PC-3 (cell line): ENCODE measurements around the gene SPNS3. TPM values are rescaled to one million over a fixed set of nuclear protein-coding genes. Genes with fewer than 3 reads are reported as not detected.
A peak's percentile ranks its signal among the peaks of the same experiment; 100 is the strongest.

Experiments used
- ATAC-seq: fragments of 200-7000 bp; cut with Tn5 transposase; 2 replicates; pipeline ENCODE4 v1.9.1; 2020; ENCODE audit warnings: mild to moderate bottlenecking, moderate library complexity
- BruUV-seq: library from RNA; stranded (reverse); fragments of 400-500 nt; replicated peaks from 2 replicates; lab custom pipeline; 2021; lab: Mats Ljungman, UMichigan
- CTCF ChIA-PET: fragments of 300-600 bp; sonication (Branson Sonifier 250); formaldehyde crosslinking; loops from one replicate; lab custom pipeline; 2022; ENCODE audit warnings: antibody characterized with exemption; lab: Charles Lee
- POLR2A ChIA-PET: fragments of 300-600 bp; sonication (Branson Sonifier 250); formaldehyde crosslinking; loops from one replicate; lab custom pipeline; 2022; ENCODE audit warnings: antibody characterized with exemption; ENCODE audit not compliant: unreplicated experiment; lab: Charles Lee
- DNase-seq: peaks from one replicate; pipeline ENCODE4 v3.0.0-alpha.2; 2015
- H2AFZ ChIP-seq: fragments of 300-600 bp; sonication (generic); 2 replicates; pipeline ENCODE4 v1.6.0; 2016; ENCODE audit warnings: antibody characterized with exemption, low read length
- H3F3A ChIP-seq: fragments of 300-600 bp; sonication (generic); one replicate; pipeline ENCODE4 v1.6.0; 2017; ENCODE audit warnings: antibody characterized with exemption, low read length, control low read depth, mild to moderate bottlenecking; ENCODE audit not compliant: unreplicated experiment
- H3K27ac ChIP-seq: fragments of 300-600 bp; sonication (generic); 2 replicates; pipeline ENCODE4 v1.5.1; 2016; ENCODE audit warnings: mild to moderate bottlenecking, low read length
- H3K27me3 ChIP-seq: fragments of 300-600 bp; sonication (generic); 2 replicates; pipeline ENCODE4 v1.6.1; 2016; ENCODE audit warnings: low read length, mixed read lengths
- H3K36me3 ChIP-seq: fragments of 300-600 bp; sonication (generic); 2 replicates; pipeline ENCODE4 v1.6.1; 2016; ENCODE audit warnings: low read depth, mixed run types, low read length, mixed read lengths
- H3K4me1 ChIP-seq: fragments of 300-600 bp; sonication (generic); 2 replicates; pipeline ENCODE4 v1.5.1; 2016; ENCODE audit warnings: low read length; ENCODE audit not compliant: insufficient read depth
- H3K4me2 ChIP-seq: fragments of 300-600 bp; sonication (generic); 2 replicates; pipeline ENCODE4 v1.6.0; 2016; ENCODE audit warnings: low read length
- H3K4me3 ChIP-seq: fragments of 300-600 bp; sonication (generic); 2 replicates; pipeline ENCODE4 v1.5.1; 2016; ENCODE audit warnings: mild to moderate bottlenecking, low read length, mixed read lengths
- H3K79me2 ChIP-seq: fragments of 300-600 bp; sonication (generic); 2 replicates; pipeline ENCODE4 v1.6.1; 2017; ENCODE audit warnings: low read length, mixed read lengths
- H3K9ac ChIP-seq: fragments of 300-600 bp; sonication (generic); 2 replicates; pipeline ENCODE4 v1.6.0; 2016; ENCODE audit warnings: mild to moderate bottlenecking, low read length
- H3K9me2 ChIP-seq: fragments of 300-600 bp; sonication (generic); replicated peaks from 2 replicates; pipeline ENCODE4 v1.6.1; 2016; ENCODE audit warnings: mixed run types, low read length, mixed read lengths
- H3K9me3 ChIP-seq: fragments of 300-600 bp; sonication (generic); 2 replicates; pipeline ENCODE4 v1.6.1; 2016; ENCODE audit warnings: low read length, mixed read lengths
- H4K20me1 ChIP-seq: fragments of 300-600 bp; sonication (generic); 2 replicates; pipeline ENCODE4 v1.6.1; 2016; ENCODE audit warnings: low read length, mixed read lengths
- EZH2 ChIP-seq: fragments of 300-600 bp; sonication (generic); IDR thresholded peaks from one replicate; pipeline ENCODE4 v1.6.1; 2017; ENCODE audit warnings: antibody characterized with exemption, mild to moderate bottlenecking, low read length; ENCODE audit not compliant: unreplicated experiment
- EZH2phosphoT487 ChIP-seq: fragments of 300-600 bp; sonication (generic); IDR thresholded peaks from 2 replicates; pipeline ENCODE4 v1.6.1; 2018; ENCODE audit warnings: mild to moderate bottlenecking, antibody characterized with exemption, low read length, borderline replicate concordance
- intact Hi-C: fragments of 100-400 bp; cut with micrococcal nuclease; formaldehyde crosslinking; loops from 2 replicates; pipeline ENCODE4 v1.9.0; 2023
- total RNA-seq: library from RNA; depleted of rRNA; stranded (reverse); fragments of >200 nt; gene quantifications from 2 replicates; pipeline ENCODE4 v1.2.3, GENCODE V29; 2014
- TF ChIP-seq, protein P1 (sequence below): fragments of 300-600 bp; sonication (generic); conservative IDR thresholded peaks from 2 replicates; pipeline ENCODE4 v1.5.1; 2017; ENCODE audit warnings: antibody characterized with exemption, low read depth, mild to moderate bottlenecking, low read length

SPNS3 gene
- total RNA-seq, 1 experiment from 2014 or later: 0.69 TPM

DNA sequence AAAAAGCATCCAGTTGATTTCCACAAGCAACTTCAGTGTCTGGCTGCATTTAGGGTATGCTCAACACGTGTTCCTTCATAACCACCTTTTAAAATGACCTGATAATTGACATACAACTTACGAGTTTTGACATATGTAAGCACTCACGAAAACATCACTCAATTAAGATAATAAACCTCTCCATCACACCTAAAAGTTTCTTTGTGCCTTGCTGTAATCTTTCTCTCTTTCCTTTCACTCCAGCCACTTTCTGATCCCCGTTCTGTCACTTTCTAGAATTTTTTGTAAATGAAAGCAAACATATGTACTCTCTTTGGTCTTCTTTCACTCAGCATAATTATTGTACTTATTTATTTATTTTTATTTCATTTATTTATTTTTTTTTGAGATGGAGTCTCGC is 46.6 kb upstream of the SPNS3 start:
- Histone ChIP-seq H3K79me2 (no peaks in the 10 kb centered on the region), H3K9me2 (no peaks in the 10 kb centered on the region), H3K27me3 (no peaks in the 10 kb centered on the region), H3K4me2 (no peak overlapping the region), H3K9me3 (no peaks in the 10 kb centered on the region), H3K4me3 (no peak overlapping the region), H3K9ac (no peak overlapping the region), H3K36me3 (no peaks in the 10 kb centered on the region), H4K20me1 (no peaks in the 10 kb centered on the region), H2AFZ (no peak overlapping the region), H3K4me1 (no peaks in the 10 kb centered on the region), H3F3A (no peaks in the 10 kb centered on the region), H3K27ac (no peak overlapping the region)
- DNase-seq (no peak), ATAC-seq (no peak)
- TF ChIP-seq, protein P1, sequence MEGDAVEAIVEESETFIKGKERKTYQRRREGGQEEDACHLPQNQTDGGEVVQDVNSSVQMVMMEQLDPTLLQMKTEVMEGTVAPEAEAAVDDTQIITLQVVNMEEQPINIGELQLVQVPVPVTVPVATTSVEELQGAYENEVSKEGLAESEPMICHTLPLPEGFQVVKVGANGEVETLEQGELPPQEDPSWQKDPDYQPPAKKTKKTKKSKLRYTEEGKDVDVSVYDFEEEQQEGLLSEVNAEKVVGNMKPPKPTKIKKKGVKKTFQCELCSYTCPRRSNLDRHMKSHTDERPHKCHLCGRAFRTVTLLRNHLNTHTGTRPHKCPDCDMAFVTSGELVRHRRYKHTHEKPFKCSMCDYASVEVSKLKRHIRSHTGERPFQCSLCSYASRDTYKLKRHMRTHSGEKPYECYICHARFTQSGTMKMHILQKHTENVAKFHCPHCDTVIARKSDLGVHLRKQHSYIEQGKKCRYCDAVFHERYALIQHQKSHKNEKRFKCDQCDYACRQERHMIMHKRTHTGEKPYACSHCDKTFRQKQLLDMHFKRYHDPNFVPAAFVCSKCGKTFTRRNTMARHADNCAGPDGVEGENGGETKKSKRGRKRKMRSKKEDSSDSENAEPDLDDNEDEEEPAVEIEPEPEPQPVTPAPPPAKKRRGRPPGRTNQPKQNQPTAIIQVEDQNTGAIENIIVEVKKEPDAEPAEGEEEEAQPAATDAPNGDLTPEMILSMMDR: no peak
- no peak for TF ChIP-seq EZH2
- no peak for TF ChIP-seq EZH2phosphoT487
- CTCF ChIA-PET: no interaction called here
- intact Hi-C loops: no loop called here
- POLR2A ChIA-PET: no interaction called here
- BruUV-seq: no TSS peak

DNA sequence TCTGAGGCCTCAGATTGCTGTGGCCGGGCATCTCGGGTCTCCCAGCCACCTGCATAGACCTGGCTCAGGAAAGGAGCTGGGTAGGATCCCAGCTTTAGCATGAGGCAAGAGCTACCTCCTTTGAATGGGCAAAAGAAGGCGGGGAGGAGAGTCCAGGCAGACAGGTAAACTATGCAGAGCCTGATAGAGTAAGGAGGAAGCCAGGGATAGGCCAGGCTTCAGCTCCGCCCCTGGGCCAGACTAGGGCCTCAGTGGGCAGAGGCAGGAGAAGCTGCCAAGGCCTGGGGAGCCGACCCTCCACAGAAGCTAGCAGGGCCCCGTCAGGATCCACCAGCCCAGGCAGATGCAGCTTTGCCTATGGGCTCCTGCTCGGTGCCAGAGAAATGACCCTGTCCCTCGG is 44.7 kb upstream of the SPNS3 start:
- no TSS peak for BruUV-seq
- no peaks in the 10 kb centered on the region for H3K36me3 ChIP-seq
- ChIA-PET CTCF (no interaction called here), POLR2A (no interaction called here)
- no peak overlapping the region for H3K9ac ChIP-seq
- H3K4me3 ChIP-seq: no peak overlapping the region
- no peak overlapping the region for H3K27ac ChIP-seq
- intact Hi-C loops: no loop called here
- TF ChIP-seq EZH2 (no peak), EZH2phosphoT487 (no peak)
- TF ChIP-seq, protein P1: no peak
- no peaks in the 10 kb centered on the region for H3F3A ChIP-seq
- no peaks in the 10 kb centered on the region for H3K79me2 ChIP-seq
- H2AFZ ChIP-seq: no peak overlapping the region
- H3K27me3 ChIP-seq: no peaks in the 10 kb centered on the region
- H3K4me2 ChIP-seq: no peak overlapping the region
- H4K20me1 ChIP-seq: no peaks in the 10 kb centered on the region
- no peak for ATAC-seq
- H3K9me3 ChIP-seq: no peaks in the 10 kb centered on the region
- peaks cover 6% of the 10 kb centered on the region for H3K4me1 ChIP-seq
- no peaks in the 10 kb centered on the region for H3K9me2 ChIP-seq
- DNase-seq: no peak

DNA sequence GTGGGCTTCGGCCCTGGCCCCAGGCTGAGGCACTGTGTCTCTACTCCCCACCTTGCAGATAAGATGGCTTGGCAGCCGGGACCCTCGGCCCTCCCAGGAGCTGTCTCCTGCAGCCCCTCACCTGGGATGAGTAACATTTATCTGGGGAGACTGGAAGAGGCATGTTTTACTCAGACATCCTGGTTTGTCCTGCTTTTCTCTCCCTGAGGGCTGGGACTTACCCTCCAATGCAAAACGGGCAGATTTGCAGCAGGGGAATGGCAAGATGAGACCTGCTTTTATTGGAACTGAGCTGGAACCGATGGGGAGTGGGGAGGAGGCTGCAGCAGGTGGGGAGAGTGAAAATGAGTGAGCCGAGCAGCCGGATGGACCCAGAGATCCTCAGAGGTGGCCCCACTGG is 39.9 kb upstream of the SPNS3 start:
- DNase-seq (no peak), ATAC-seq (no peak)
- H3K4me3 ChIP-seq: no peak overlapping the region
- H3F3A ChIP-seq: no peaks in the 10 kb centered on the region
- BruUV-seq: no TSS peak
- H3K27ac ChIP-seq: 0 out of 2 replicates have a peak overlapping the region, but pooled peaks have one; percentile 3
- intact Hi-C loops: no loop called here
- peak overlapping the region; percentile 44; the same call in 1 of the 2 replicates for H3K4me2 ChIP-seq
- no peaks in the 10 kb centered on the region for H3K9me2 ChIP-seq
- H3K9ac ChIP-seq: no peak overlapping the region
- no peaks in the 10 kb centered on the region for H3K79me2 ChIP-seq
- ChIA-PET POLR2A (interaction anchor here (0.5 kb wide), 1 partner anchor 208 kb away, joined by 3 read pairs; no protein-coding TSS in a partner anchor), CTCF (no interaction called here)
- no peaks in the 10 kb centered on the region for H3K36me3 ChIP-seq
- H3K9me3 ChIP-seq: no peaks in the 10 kb centered on the region
- no peaks in the 10 kb centered on the region for H4K20me1 ChIP-seq
- H2AFZ ChIP-seq: peak overlapping the region; percentile 43
- no peaks in the 10 kb centered on the region for H3K27me3 ChIP-seq
- TF ChIP-seq EZH2 (no peak), EZH2phosphoT487 (no peak)
- TF ChIP-seq, protein P1: no peak
- H3K4me1 ChIP-seq: peaks cover 11% of the 10 kb centered on the region
